HepG2 (cell line): ENCODE data around the gene BCL7A. TPM values are rescaled to one million over a fixed set of nuclear protein-coding genes. Genes with fewer than 3 reads are reported as not detected.

Experiments used
- CCDC6 ChIP-seq: sonication (generic); formaldehyde crosslinking; IDR thresholded peaks from 2 replicates; pipeline ENCODE4 v1.8.1; 2022; ENCODE audit warnings: mild to moderate bottlenecking, missing genetic modification reagents, moderate library complexity
- HDAC1 ChIP-seq: sonication (generic); formaldehyde crosslinking; IDR thresholded peaks from 2 replicates; pipeline ENCODE4 v1.5.1; 2020; ENCODE audit warnings: mild to moderate bottlenecking, missing genetic modification reagents
- MEF2D ChIP-seq: sonication (generic); formaldehyde crosslinking; IDR thresholded peaks from 2 replicates; pipeline ENCODE4 v1.5.1; 2020; ENCODE audit warnings: mild to moderate bottlenecking, missing genetic modification reagents
- MEIS1 ChIP-seq: sonication (generic); formaldehyde crosslinking; IDR thresholded peaks from 2 replicates; pipeline ENCODE4 v1.9.0; 2021; ENCODE audit warnings: mild to moderate bottlenecking, missing genetic modification reagents, moderate library complexity, borderline replicate concordance
- MEIS2 ChIP-seq: sonication (generic); formaldehyde crosslinking; IDR thresholded peaks from 2 replicates; pipeline ENCODE4 v1.9.0; 2021; ENCODE audit warnings: mild to moderate bottlenecking, missing genetic modification reagents
- MIXL1 ChIP-seq: IDR thresholded peaks from 2 replicates; pipeline ENCODE4 v1.6.1; 2016
- NPAS2 ChIP-seq: sonication (generic); formaldehyde crosslinking; IDR thresholded peaks from 2 replicates; pipeline ENCODE4 v1.8.0; 2022; ENCODE audit warnings: mild to moderate bottlenecking, missing genetic modification reagents, borderline replicate concordance
- ONECUT2 ChIP-seq: sonication (generic); formaldehyde crosslinking; IDR thresholded peaks from 2 replicates; pipeline ENCODE4 v1.4.0; 2020; ENCODE audit warnings: missing genetic modification reagents
- POLR2A ChIP-seq, 2 experiments: IDR thresholded peaks; 2 replicates each; pipeline ENCODE4 v1.6.1; 2011; ENCODE audit warnings: low read depth in 2 of 2, low read length in 2 of 2, mild to moderate bottlenecking in 1 of 2, moderate library complexity in 1 of 2; ENCODE audit not compliant: insufficient read depth in 1 of 2
- POLR2AphosphoS5 ChIP-seq: IDR thresholded peaks from 2 replicates; pipeline ENCODE4 v1.6.1; 2012; ENCODE audit warnings: low read depth, low read length
- POLR2G ChIP-seq: fragments of 200-400 bp; formaldehyde crosslinking; IDR thresholded peaks from 2 replicates; pipeline ENCODE4 v1.6.1; 2018; ENCODE audit warnings: mild to moderate bottlenecking, low read depth, low read length, moderate library complexity
- RORA ChIP-seq: sonication (generic); formaldehyde crosslinking; IDR thresholded peaks from 2 replicates; pipeline ENCODE4 v1.5.0; 2020; ENCODE audit warnings: mild to moderate bottlenecking, missing genetic modification reagents, moderate library complexity
- U2AF1 ChIP-seq: fragments of 200-400 bp; formaldehyde crosslinking; optimal IDR thresholded peaks from 2 replicates; pipeline ENCODE3; 2017; ENCODE audit warnings: mild to moderate bottlenecking, low read depth, low read length
- ZNF296 ChIP-seq: sonication (generic); formaldehyde crosslinking; conservative IDR thresholded peaks from 2 replicates; pipeline ENCODE4 v1.5.0; 2020; ENCODE audit warnings: mild to moderate bottlenecking, missing genetic modification reagents
- ZNF3 ChIP-seq: IDR thresholded peaks from 2 replicates; pipeline ENCODE4 v1.7.0; 2017; ENCODE audit warnings: inconsistent platforms
- ZNF329 ChIP-seq: sonication (generic); formaldehyde crosslinking; IDR thresholded peaks from 2 replicates; pipeline ENCODE4 v1.9.0; 2021; ENCODE audit warnings: low read depth, mild to moderate bottlenecking, missing genetic modification reagents
- ZNF501 ChIP-seq: sonication (generic); formaldehyde crosslinking; IDR thresholded peaks from 2 replicates; pipeline ENCODE4 v1.5.1; 2020; ENCODE audit warnings: mild to moderate bottlenecking, moderate library complexity, missing genetic modification reagents
- ZNF557 ChIP-seq: sonication (generic); formaldehyde crosslinking; IDR thresholded peaks from 2 replicates; pipeline ENCODE4 v1.4.0; 2020; ENCODE audit warnings: missing genetic modification reagents
- ZNF652 ChIP-seq: IDR thresholded peaks from 2 replicates; pipeline ENCODE4 v1.6.1; 2016; ENCODE audit warnings: low read depth, borderline replicate concordance
- ZNF670 ChIP-seq: sonication (generic); formaldehyde crosslinking; IDR thresholded peaks from 2 replicates; pipeline ENCODE4 v1.8.0; 2022; ENCODE audit warnings: mild to moderate bottlenecking, missing genetic modification reagents, borderline replicate concordance
- ZNF703 ChIP-seq: sonication (generic); formaldehyde crosslinking; IDR thresholded peaks from 2 replicates; pipeline ENCODE4 v1.5.1; 2020; ENCODE audit warnings: missing genetic modification reagents, mild to moderate bottlenecking, moderate library complexity, borderline replicate concordance
- ZNF891 ChIP-seq: sonication (generic); formaldehyde crosslinking; IDR thresholded peaks from 2 replicates; pipeline ENCODE4 v1.5.0; 2020; ENCODE audit warnings: mild to moderate bottlenecking, missing genetic modification reagents
- polyA plus RNA-seq, 8 experiments: library from polyadenylated mRNA; depleted of rRNA in 3 of 8; stranded (reverse) in 7 of 8; unstranded in 1 of 8; fragments of >200 nt; fragmentation: Illumina TruSeq in 4 of 8; extraction: Trizol in 4 of 8; gene quantifications; 2 replicates each; pipeline versions ENCODE4 v1.2.1 to v1.2.3, GENCODE V29; 2011 to 2016; ENCODE audit warnings: low read depth in 4 of 8, missing spikeins in 1 of 8, mixed read lengths in 1 of 8; ENCODE audit not compliant: insufficient read depth in 1 of 8
- total RNA-seq, 5 experiments: library from RNA; depleted of rRNA; stranded (reverse); fragments of >200 nt; fragmentation: Illumina TruSeq; extraction: Trizol; gene quantifications; 2 replicates each; pipeline ENCODE4 v1.2.3, GENCODE V29; 2016; ENCODE audit warnings: low read depth in 1 of 5
- TF ChIP-seq, protein P1 (sequence below): sonication (generic); formaldehyde crosslinking; IDR thresholded peaks from 2 replicates; pipeline ENCODE4 v1.4.0; 2020; ENCODE audit warnings: low read depth, missing genetic modification reagents
- TF ChIP-seq, protein P2 (sequence below): sonication (generic); formaldehyde crosslinking; IDR thresholded peaks from 2 replicates; pipeline ENCODE4 v1.4.0; 2020; ENCODE audit warnings: mild to moderate bottlenecking, missing genetic modification reagents

Gene BCL7A
- total and polyA plus RNA-seq, 2 of the 13 experiments (the other 11 are each of a cell fraction or from before 2014, with no cell fraction given): 4.1 to 6.2 TPM

GRCh38 chr12:122023339-122024131 lies 1.9 kb downstream of the BCL7A start (continued):
- TF ChIP-seq RORA (0 out of 2 replicates have a peak, but pooled peaks have one; percentile 72), U2AF1 (peak; percentile 46), ZNF296 (CRISPR knock-in tag) (0 out of 2 replicates have a peak, but pooled peaks have one; percentile 61), ZNF329 (CRISPR knock-in tag) (no peak), HDAC1 (peak; percentile 86), POLR2AphosphoS5 (peak; percentile 34; the same call in 1 of the 2 replicates), CCDC6 (CRISPR knock-in tag) (0 out of 2 replicates have a peak, but pooled peaks have one; percentile 39), MEIS2 (CRISPR knock-in tag) (peak; percentile 14; the same call in 1 of the 2 replicates), ZNF3 (CRISPR knock-in tag) (0 out of 2 replicates have a peak, but pooled peaks have one; percentile 38), ZNF703 (CRISPR knock-in tag) (peak; percentile 48; the same call in 1 of the 2 replicates), POLR2G (peak; percentile 62), NPAS2 (no peak), MIXL1 (CRISPR knock-in tag) (peak; percentile 55; the same call in 1 of the 2 replicates), MEIS1 (no peak), ZNF670 (CRISPR knock-in tag) (no peak), ZNF501 (0 out of 2 replicates have a peak, but pooled peaks have one; percentile 33), ZNF557 (no peak), ZNF652 (CRISPR knock-in tag) (0 out of 2 replicates have a peak, but pooled peaks have one; percentile 25), ONECUT2 (CRISPR knock-in tag) (peak; percentile 99), POLR2A (IDR thresholded peaks at IDR 0.05; ENCODE audit: insufficient read depth in 1 of 2, low read depth in 2 of 2, low read length in 2 of 2) (peak; percentile 35 to 46; a peak in 2 of 4 replicates), MEF2D (CRISPR knock-in tag) (0 out of 2 replicates have a peak, but pooled peaks have one; percentile 12), ZNF891 (CRISPR knock-in tag) (no peak)
- TF ChIP-seq, protein P1, sequence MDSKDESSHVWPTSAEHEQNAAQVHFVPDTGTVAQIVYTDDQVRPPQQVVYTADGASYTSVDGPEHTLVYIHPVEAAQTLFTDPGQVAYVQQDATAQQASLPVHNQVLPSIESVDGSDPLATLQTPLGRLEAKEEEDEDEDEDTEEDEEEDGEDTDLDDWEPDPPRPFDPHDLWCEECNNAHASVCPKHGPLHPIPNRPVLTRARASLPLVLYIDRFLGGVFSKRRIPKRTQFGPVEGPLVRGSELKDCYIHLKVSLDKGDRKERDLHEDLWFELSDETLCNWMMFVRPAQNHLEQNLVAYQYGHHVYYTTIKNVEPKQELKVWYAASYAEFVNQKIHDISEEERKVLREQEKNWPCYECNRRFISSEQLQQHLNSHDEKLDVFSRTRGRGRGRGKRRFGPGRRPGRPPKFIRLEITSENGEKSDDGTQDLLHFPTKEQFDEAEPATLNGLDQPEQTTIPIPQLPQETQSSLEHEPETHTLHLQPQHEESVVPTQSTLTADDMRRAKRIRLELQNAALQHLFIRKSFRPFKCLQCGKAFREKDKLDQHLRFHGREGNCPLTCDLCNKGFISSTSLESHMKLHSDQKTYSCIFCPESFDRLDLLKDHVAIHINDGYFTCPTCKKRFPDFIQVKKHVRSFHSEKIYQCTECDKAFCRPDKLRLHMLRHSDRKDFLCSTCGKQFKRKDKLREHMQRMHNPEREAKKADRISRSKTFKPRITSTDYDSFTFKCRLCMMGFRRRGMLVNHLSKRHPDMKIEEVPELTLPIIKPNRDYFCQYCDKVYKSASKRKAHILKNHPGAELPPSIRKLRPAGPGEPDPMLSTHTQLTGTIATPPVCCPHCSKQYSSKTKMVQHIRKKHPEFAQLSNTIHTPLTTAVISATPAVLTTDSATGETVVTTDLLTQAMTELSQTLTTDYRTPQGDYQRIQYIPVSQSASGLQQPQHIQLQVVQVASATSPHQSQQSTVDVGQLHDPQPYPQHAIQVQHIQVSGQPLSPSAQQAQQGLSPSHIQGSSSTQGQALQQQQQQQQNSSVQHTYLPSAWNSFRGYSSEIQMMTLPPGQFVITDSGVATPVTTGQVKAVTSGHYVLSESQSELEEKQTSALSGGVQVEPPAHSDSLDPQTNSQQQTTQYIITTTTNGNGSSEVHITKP: peak; percentile 85
- TF ChIP-seq, protein P2, sequence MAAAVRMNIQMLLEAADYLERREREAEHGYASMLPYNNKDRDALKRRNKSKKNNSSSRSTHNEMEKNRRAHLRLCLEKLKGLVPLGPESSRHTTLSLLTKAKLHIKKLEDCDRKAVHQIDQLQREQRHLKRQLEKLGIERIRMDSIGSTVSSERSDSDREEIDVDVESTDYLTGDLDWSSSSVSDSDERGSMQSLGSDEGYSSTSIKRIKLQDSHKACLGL (CRISPR knock-in tag): 0 out of 2 replicates have a peak, but pooled peaks have one; percentile 21
